Endothelial cell of umbilical vein (primary cell): Measurements from ENCODE around the gene TRPC3. TPM values are rescaled to one million over a fixed set of nuclear protein-coding genes. Genes with fewer than 3 reads are reported as not detected.

Source experiments
- BruUV-seq: library from RNA; stranded (reverse); fragments of 400-500 nt; replicated peaks from 2 replicates; lab custom pipeline; 2021; lab: Mats Ljungman, UMichigan
- CTCF ChIA-PET: fragments of 300-600, 350-600 bp; sonication (Branson Sonifier 250); formaldehyde crosslinking; loops from one replicate; lab custom pipeline; 2021; ENCODE audit warnings: antibody characterized with exemption, inconsistent platforms; lab: Charles Lee
- POLR2A ChIA-PET: fragments of 300-600, 350-600 bp; sonication (Branson Sonifier 250); formaldehyde crosslinking; loops from one replicate; lab custom pipeline; 2021; ENCODE audit warnings: antibody characterized with exemption, inconsistent platforms; lab: Charles Lee
- DNase-seq: peaks from one replicate; pipeline ENCODE4 v3.0.0-alpha.2; 2011; ENCODE audit warnings: low read depth, low spot score
- FAIRE-seq: peaks from 2 replicates; lab custom pipeline; 2011; peaks lifted over from hg19 to GRCh38; lab: Jason Lieb, UNC
- H2AFZ ChIP-seq: 2 replicates; pipeline ENCODE4 v1.6.0; 2012; ENCODE audit warnings: low read depth, low read length, control low read depth, inconsistent platforms
- H3K27ac ChIP-seq: 2 replicates; pipeline ENCODE4 v1.5.1; 2011; ENCODE audit warnings: low read depth, mild to moderate bottlenecking, control low read depth, low read length, moderate library complexity; ENCODE audit not compliant: insufficient read depth
- H3K27me3 ChIP-seq, 2 experiments: 2 replicates each; pipeline versions ENCODE4 v1.6.0 to v1.6.1; 2011; ENCODE audit warnings: low read length in 2 of 2, mixed read lengths in 1 of 2; ENCODE audit not compliant: control insufficient read depth in 2 of 2, insufficient read depth in 2 of 2
- H3K36me3 ChIP-seq, 2 experiments: 2 replicates in 1 of 2; 3 replicates in 1 of 2; pipeline ENCODE4 v1.5.1; 2011; ENCODE audit warnings: low read length in 2 of 2, mild to moderate bottlenecking in 1 of 2, moderate library complexity in 1 of 2; ENCODE audit not compliant: control insufficient read depth in 2 of 2, insufficient read depth in 2 of 2; ENCODE audit errors: extremely low read depth in 1 of 2
- H3K4me1 ChIP-seq: 3 replicates; pipeline ENCODE4 v1.5.1; 2011; ENCODE audit warnings: mild to moderate bottlenecking, low read length; ENCODE audit not compliant: control insufficient read depth, insufficient read depth; ENCODE audit errors: extremely low read depth
- H3K4me2 ChIP-seq: 2 replicates; pipeline ENCODE4 v1.6.1; 2011; ENCODE audit warnings: low read length, control low read depth, mixed read lengths; ENCODE audit not compliant: insufficient read depth
- H3K4me3 ChIP-seq, 3 experiments: fragments of 200-600 bp in 1 of 3; sonication (generic), shearing (Covaris generic) in 1 of 3; replicated peaks in 1 of 3; 2 replicates each; pipeline ENCODE4 v1.5.1; 2011 to 2016; ENCODE audit warnings: control low read depth in 3 of 3, low read length in 3 of 3, mild to moderate bottlenecking in 2 of 3, inconsistent platforms in 1 of 3, low read depth in 1 of 3, moderate library complexity in 1 of 3; ENCODE audit not compliant: insufficient read depth in 1 of 3
- H3K79me2 ChIP-seq: 2 replicates; pipeline ENCODE4 v1.6.0; 2012; ENCODE audit warnings: low read length, inconsistent platforms; ENCODE audit not compliant: control insufficient read depth, insufficient read depth
- H3K9ac ChIP-seq: replicated peaks from 2 replicates; pipeline ENCODE3; 2011; ENCODE audit warnings: low read length, control low read depth; ENCODE audit not compliant: insufficient read depth; ENCODE audit errors: extremely low read depth
- H3K9me1 ChIP-seq: replicated peaks from 3 replicates; pipeline ENCODE4 v1.6.0; 2011; ENCODE audit warnings: mild to moderate bottlenecking, low read length; ENCODE audit not compliant: control insufficient read depth, insufficient read depth; ENCODE audit errors: extremely low read depth
- H3K9me3 ChIP-seq: replicated peaks from 2 replicates; pipeline ENCODE4 v1.5.1; 2012; ENCODE audit warnings: low read length, inconsistent platforms; ENCODE audit not compliant: control insufficient read depth, insufficient read depth
- H4K20me1 ChIP-seq: replicated peaks from 2 replicates; pipeline ENCODE3; 2011; ENCODE audit warnings: mild to moderate bottlenecking, low read length; ENCODE audit not compliant: control insufficient read depth, insufficient read depth; ENCODE audit errors: extremely low read depth
- CTCF ChIP-seq, 2 donors: IDR thresholded peaks; 1 replicate in 1 of 2; 2 replicates in 1 of 2; pipeline ENCODE4 v1.5.1; 2011; ENCODE audit warnings: low read length in 2 of 2, mild to moderate bottlenecking in 2 of 2, moderate library complexity in 2 of 2, control low read depth in 1 of 2, inconsistent platforms in 1 of 2, low read depth in 1 of 2; ENCODE audit not compliant: insufficient read depth in 1 of 2; ENCODE audit errors: extremely low read depth in 1 of 2
- EZH2 ChIP-seq: IDR thresholded peaks from 2 replicates; pipeline ENCODE4 v1.6.1; 2012; ENCODE audit warnings: borderline replicate concordance, low read depth, mild to moderate bottlenecking, moderate library complexity, low read length, inconsistent platforms; ENCODE audit not compliant: severe bottlenecking
- FOS ChIP-seq: IDR thresholded peaks from 2 replicates; pipeline ENCODE4 v1.6.1; 2011; ENCODE audit warnings: mild to moderate bottlenecking, low read length, moderate library complexity, borderline replicate concordance; ENCODE audit not compliant: insufficient read depth
- GATA2 ChIP-seq: IDR thresholded peaks from 2 replicates; pipeline ENCODE4 v1.7.0; 2011; ENCODE audit warnings: low read depth, mild to moderate bottlenecking, moderate library complexity, mixed read lengths, low read length; ENCODE audit not compliant: insufficient read length, insufficient read depth
- JUN ChIP-seq: IDR thresholded peaks from 2 replicates; pipeline ENCODE4 v1.6.1; 2011; ENCODE audit warnings: borderline replicate concordance, low read depth; ENCODE audit not compliant: insufficient read length, insufficient read depth
- MAX ChIP-seq: IDR thresholded peaks from 2 replicates; pipeline ENCODE4 v1.6.1; 2011; ENCODE audit not compliant: insufficient read depth, insufficient read length
- MYC ChIP-seq: IDR thresholded peaks from one replicate; pipeline ENCODE4 v1.6.1; 2011; ENCODE audit warnings: mild to moderate bottlenecking, low read depth, low read length
- POLR2A ChIP-seq: IDR thresholded peaks from 2 replicates; pipeline ENCODE4 v1.6.1; 2012; ENCODE audit warnings: low read depth, mild to moderate bottlenecking, control low read depth, low read length
- POLR2AphosphoS5 ChIP-seq: IDR thresholded peaks from 2 replicates; pipeline ENCODE4 v1.6.1; 2012; ENCODE audit warnings: low read depth, mild to moderate bottlenecking, control low read depth, low read length, moderate library complexity; ENCODE audit not compliant: insufficient read depth
- dilution Hi-C: fragments of 300-500 bp; cut with MboI; formaldehyde crosslinking; loops from one replicate; pipeline ENCODE4 v1.15.0; 2019; ENCODE audit warnings: low sequenced_read_pairs; ENCODE audit not compliant: extremely low pct_ligation_motif_present
- intact Hi-C: fragments of 100-400 bp; cut with micrococcal nuclease; formaldehyde crosslinking; loops from one replicate; pipeline ENCODE4 v1.10.0; 2022
- polyA plus RNA-seq, 4 experiments: library from polyadenylated mRNA; depleted of rRNA in 3 of 4; stranded (reverse) in 3 of 4; unstranded in 1 of 4; fragments of >200 nt; gene quantifications; 2 replicates each; pipeline versions ENCODE4 v1.2.1 to v1.2.3, GENCODE V29; 2011 to 2012; ENCODE audit warnings: missing spikeins in 1 of 4
- total RNA-seq: library from RNA; stranded (reverse); gene quantifications from 2 replicates; pipeline ENCODE4 v1.2.3, GENCODE V29; 2021

Gene TRPC3
- total and polyA plus RNA-seq, 2 donors (not counting 3 experiments of a cell fraction or from before 2014, with no cell fraction given) = not detected

- intact Hi-C loops = no loop called here
- POLR2A ChIA-PET = no interaction called here
- Histone ChIP-seq H3K4me2 (no peak overlapping the region), H3K9ac (no peak overlapping the region), H2AFZ (no peak overlapping the region), H3K27me3 (no peaks in the 10 kb centered on the region), H3K4me1 (peaks cover under 1% of the 10 kb centered on the region), H4K20me1 (no peaks in the 10 kb centered on the region), H3K9me3 (no peaks in the 10 kb centered on the region), H3K27ac (no peak overlapping the region), H3K36me3 (peaks cover 3 to 5% of the 10 kb centered on the region in 2 experiments), H3K4me3 (no peak overlapping the region), H3K9me1 (peaks cover 5% of the 10 kb centered on the region), H3K79me2 (peaks cover under 1% of the 10 kb centered on the region)
- FAIRE-seq (no peak), DNase-seq (no peak)
- CTCF ChIA-PET = no interaction called here
- dilution Hi-C loops = no loop called here
- no TSS peak for BruUV-seq
- no peak for TF ChIP-seq POLR2A
Measured at GRCh38 chr4:121863799-121864198, 88.1 kb downstream of the TRPC3 start.

DNA sequence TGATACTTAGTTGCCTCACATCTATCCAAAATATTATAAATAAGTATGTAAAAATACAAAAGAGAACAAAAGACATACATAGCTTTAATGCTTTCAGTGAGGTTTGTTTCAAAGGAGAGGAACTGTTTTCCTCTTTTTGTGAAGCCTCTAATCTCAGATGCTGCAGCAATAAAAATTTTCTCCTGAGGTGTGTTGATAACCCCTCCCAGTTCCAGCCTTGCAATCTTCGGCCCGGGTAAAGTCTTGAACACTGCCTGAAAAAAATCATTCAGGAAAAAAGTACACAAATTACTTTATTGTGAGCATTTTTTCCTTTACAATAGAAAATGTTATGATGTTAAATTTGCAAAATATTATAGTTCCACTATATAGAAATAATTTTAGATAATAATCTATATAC is 90.4 kb downstream of the TRPC3 start:
- Histone ChIP-seq H3K4me3 (no peak overlapping the region), H3K79me2 (no peaks in the 10 kb centered on the region), H3K9me3 (no peaks in the 10 kb centered on the region), H3K27me3 (no peaks in the 10 kb centered on the region), H3K9ac (no peak overlapping the region), H3K27ac (no peak overlapping the region), H2AFZ (no peak overlapping the region), H3K36me3 (peaks cover 3 to 5% of the 10 kb centered on the region in 2 experiments), H3K9me1 (peaks cover 5% of the 10 kb centered on the region), H3K4me2 (no peak overlapping the region), H3K4me1 (no peaks in the 10 kb centered on the region), H4K20me1 (no peaks in the 10 kb centered on the region)
- POLR2A ChIA-PET = no interaction called here
- no TSS peak for BruUV-seq
- intact Hi-C loops (no loop called here), dilution Hi-C loops (no loop called here)
- CTCF ChIA-PET = no interaction called here
- TF ChIP-seq POLR2A (no peak), POLR2AphosphoS5 (no peak), FOS (no peak), EZH2 (no peak), MAX (no peak), GATA2 (no peak), MYC (no peak), CTCF (IDR thresholded peaks at IDR 0.05; ENCODE audit: extremely low read depth in 1 of 2, insufficient read depth in 1 of 2, low read depth in 1 of 2, low read length in 2 of 2) (no peak), JUN (no peak)
- DNase-seq = no peak
- no peak for FAIRE-seq
